NT2/D1 (cell line): ENCODE measurements around the gene TMEM178A.

Experiments
- YY1 ChIP-seq: IDR thresholded peaks from 2 replicates; pipeline ENCODE4 v1.6.1; 2011; ENCODE audit not compliant: insufficient read length, insufficient read depth
- ZNF274 ChIP-seq: IDR thresholded peaks from 2 replicates; pipeline ENCODE4 v1.6.1; 2011; ENCODE audit warnings: mild to moderate bottlenecking, low read depth, low read length

DNA sequence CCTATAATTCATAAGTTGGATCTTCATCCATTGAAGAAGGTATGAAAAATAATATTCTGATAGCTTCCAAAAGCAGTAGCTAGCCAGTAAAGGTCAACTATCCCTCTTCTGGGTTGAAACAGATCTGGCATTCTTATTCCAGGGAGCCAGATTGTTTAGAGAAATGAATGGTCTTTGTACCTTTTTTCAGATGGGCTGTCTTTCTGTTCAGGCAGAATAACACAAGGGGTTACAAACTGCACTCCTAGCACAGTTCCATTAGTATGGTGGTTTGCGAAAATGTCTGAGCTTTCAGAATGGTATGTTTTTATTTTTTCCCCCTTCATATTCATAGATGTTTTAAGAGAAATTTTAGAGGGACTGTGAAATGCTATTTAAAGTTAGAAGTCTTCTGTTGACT lies 47.5 kb upstream of the TMEM178A start:
- TF ChIP-seq YY1 (no peak), ZNF274 (no peak)
